Stomach smooth muscle (tissue), 2 donors: ENCODE results near the gene MNX1.

ENCODE experiments used
- H3K27ac ChIP-seq: one replicate; pipeline ENCODE4 v1.7.0; 2013; ENCODE audit warnings: mild to moderate bottlenecking, low read length, inconsistent platforms
- H3K27me3 ChIP-seq, 2 donors: one replicate each; pipeline ENCODE4 v1.7.0; 2013; ENCODE audit warnings: low read length in 2 of 2; ENCODE audit not compliant: insufficient read depth in 2 of 2, control insufficient read depth in 1 of 2
- H3K36me3 ChIP-seq, 2 donors: one replicate each; pipeline ENCODE4 v1.7.0; 2013; ENCODE audit warnings: low read length in 2 of 2; ENCODE audit not compliant: control insufficient read depth in 2 of 2, insufficient read depth in 2 of 2
- H3K4me1 ChIP-seq: one replicate; pipeline ENCODE4 v1.7.0; 2013; ENCODE audit warnings: low read length; ENCODE audit not compliant: control insufficient read depth, insufficient read depth
- H3K4me3 ChIP-seq, 2 donors: one replicate each; pipeline ENCODE4 v1.7.0; 2013; ENCODE audit warnings: low read length in 2 of 2
- H3K9ac ChIP-seq, 2 donors: one replicate each; pipeline ENCODE4 v1.7.0; 2013; ENCODE audit warnings: low read length in 2 of 2, mild to moderate bottlenecking in 1 of 2
- H3K9me3 ChIP-seq, 2 donors: one replicate each; pipeline ENCODE4 v1.7.0; 2013; ENCODE audit warnings: low read length in 2 of 2; ENCODE audit not compliant: control insufficient read depth in 2 of 2
- donor health status: healthy.
- donor health status: Pancreatic carcinoma.

Gene MNX1

DNA sequence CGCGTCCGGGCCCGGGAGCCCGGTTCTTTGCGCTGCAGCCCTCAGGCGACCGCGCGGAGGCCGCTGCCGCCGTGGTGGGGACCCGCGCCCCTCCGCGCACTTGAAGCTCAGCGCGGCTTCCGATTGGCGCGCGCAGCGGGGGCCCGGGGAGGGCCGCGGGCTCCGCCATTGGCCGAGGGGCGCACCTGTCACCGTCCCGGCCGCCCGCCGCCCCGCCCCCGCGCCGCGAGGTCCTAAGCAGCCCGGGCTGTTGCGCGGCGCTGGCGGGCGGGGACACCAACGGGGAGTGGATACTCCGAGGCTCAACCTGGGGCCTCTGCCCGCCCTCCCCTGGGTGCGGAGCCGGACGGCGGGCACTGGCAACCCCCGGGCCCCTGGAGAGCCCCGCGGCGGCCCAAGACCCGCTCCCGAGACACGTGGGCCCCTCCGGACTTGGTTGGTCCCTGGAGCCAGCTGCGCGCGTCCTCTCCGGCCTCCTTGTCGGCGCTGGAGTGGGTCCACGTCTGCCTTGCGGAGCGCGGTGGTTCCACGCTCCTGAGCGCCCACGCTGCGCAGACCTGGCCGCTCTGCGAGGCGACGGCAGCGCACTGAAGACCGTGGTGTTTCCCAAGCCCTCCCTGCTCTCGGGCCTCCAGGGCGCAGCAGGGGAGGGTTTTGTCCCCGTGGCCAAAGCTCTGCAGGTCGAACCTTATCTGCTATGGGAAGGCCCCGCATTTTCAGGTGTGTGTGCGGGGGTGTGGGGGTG lies at the start of gene MNX1:
Gene MNX1 (minus strand): TSS at position 76 of the 745 bp plus-strand sequence. CDS start 313 bp downstream, outside the sequence.
- Histone ChIP-seq H3K9ac (no peak within 1 kb of the TSS), H3K9me3 (no peaks in the 10 kb centered on the region), H3K4me1 (peaks cover 17% of the 10 kb centered on the region), H3K4me3 (peak within 1 kb of the TSS in 1 of 2 donors; percentile 67), H3K27me3 (peaks cover 77 to 81% of the 10 kb centered on the region in 2 donors), H3K27ac (no peak within 1 kb of the TSS), H3K36me3 (no peaks in the 10 kb centered on the region)

DNA sequence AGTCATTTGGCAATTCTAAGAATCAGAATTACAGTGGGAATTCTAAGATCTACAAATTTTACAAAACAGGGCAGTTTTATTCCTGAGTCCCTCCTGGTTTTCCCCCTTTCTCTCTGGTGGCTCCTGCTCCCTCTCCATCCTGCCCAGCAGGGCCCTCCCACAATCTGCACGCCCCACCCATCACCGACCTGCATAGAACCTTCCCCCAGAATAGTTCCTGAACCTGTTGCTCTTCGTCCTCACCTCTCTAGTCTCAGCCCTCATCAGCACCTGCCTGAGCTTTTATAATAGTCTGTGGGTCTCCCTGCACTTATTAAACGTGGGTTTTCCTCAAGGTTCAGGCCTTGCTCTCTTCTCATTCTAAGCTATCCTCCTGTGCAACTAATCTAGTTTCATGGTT lies 49.1 kb upstream of the MNX1 start:
- H3K27ac ChIP-seq: no peak overlapping the region
- H3K9me3 ChIP-seq: peaks cover 7 to 15% of the 10 kb centered on the region in 2 donors
- no peak overlapping the region for H3K4me3 ChIP-seq
- H3K4me1 ChIP-seq: no peaks in the 10 kb centered on the region
- no peak overlapping the region for H3K9ac ChIP-seq
- no peaks in the 10 kb centered on the region for H3K36me3 ChIP-seq
- H3K27me3 ChIP-seq: peaks cover 5 to 9% of the 10 kb centered on the region in 2 donors

DNA sequence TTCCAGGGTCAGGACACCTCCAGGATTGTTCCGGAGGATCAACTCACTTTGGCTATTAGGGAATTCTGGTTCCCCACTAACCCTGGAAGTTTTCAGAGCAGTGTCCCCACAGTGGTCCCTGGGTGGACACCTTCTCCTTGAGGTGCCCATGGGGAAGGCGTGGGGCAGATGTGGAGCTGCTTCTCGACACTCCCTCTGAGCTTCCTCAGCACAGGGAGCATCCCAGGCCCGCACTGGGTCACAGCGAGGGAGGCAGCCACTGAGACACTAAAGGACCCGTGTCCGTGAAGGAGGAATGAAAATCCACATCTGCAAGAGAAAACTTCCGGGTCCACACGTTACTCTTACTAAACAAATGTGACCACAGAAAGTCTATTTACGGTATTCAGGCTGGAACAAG lies 48.2 kb upstream of the MNX1 start:
- no peaks in the 10 kb centered on the region for H3K36me3 ChIP-seq
- no peak overlapping the region for H3K4me3 ChIP-seq
- no peak overlapping the region for H3K27ac ChIP-seq
- H3K9ac ChIP-seq: no peak overlapping the region
- H3K9me3 ChIP-seq: peaks cover 7 to 18% of the 10 kb centered on the region in 2 donors
- H3K4me1 ChIP-seq: no peaks in the 10 kb centered on the region
- peaks cover 5 to 9% of the 10 kb centered on the region in 2 donors for H3K27me3 ChIP-seq

DNA sequence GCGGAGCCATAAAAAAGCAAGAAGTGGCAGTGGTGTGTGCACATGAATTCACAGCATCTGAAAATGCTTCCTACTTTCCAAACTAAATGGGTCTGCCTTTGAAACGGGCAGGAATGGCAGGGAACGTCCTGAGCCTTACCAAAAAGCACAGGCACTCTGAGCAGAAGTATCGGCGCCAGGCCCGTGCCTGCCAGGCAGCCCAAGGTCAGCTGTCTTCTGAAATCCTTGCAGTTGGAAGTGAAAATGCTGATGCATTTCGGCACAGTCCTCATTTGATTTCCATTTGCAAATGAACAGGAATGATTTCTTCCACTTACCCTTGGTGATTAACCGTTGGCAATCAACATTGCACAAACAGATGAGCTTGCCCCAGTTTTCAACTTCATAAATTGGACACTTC lies 47.6 kb upstream of the MNX1 start:
- H3K27ac ChIP-seq: no peak overlapping the region
- peaks cover 5 to 9% of the 10 kb centered on the region in 2 donors for H3K27me3 ChIP-seq
- no peaks in the 10 kb centered on the region for H3K4me1 ChIP-seq
- H3K36me3 ChIP-seq: no peaks in the 10 kb centered on the region
- peaks cover 7 to 17% of the 10 kb centered on the region in 2 donors for H3K9me3 ChIP-seq
- no peak overlapping the region for H3K4me3 ChIP-seq
- no peak overlapping the region for H3K9ac ChIP-seq

DNA sequence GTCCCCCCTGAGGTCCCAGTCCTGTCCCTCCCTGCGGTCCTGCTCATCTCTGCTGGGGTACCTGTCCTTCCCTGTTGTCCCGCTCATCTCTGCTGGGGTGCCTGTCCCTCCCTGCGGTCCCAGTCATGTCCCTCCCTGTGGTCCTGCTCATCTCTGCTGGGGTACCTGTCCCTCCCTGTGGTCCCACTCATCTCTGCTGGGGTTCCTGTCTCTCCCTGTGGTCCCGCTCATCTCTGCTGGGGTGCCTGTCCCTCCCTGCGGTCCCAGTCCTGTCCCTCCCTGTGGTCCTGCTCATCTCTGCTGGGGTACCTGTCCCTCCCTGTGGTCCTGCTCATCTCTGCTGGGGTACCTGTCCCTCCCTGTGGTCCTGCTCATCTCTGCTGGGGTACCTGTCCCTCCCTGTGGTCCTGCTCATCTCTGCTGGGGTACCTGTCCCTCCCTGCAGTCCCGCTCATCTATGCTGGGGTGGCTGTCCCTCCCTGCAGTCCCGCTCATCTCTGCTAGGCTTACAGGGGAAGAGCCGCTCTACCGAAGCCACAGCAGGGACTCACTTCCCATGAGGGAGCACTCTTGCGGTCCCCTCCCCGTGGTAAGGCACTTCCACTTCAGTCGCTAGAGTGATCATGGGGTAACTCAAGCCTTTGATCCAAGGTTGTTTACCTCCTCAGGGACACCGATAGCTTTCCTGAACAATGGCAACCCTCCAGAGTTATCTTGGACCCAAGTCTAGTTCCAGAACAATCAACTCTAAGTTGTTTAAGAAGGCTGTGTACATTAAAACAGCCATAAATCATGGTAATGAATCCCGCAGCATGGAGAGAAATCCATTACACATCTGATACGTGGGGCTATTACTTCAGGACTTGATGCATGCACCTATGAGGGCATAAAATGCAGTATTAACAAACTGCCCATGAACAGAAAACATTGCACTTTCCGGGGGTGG lies 46.8 kb upstream of the MNX1 start:
- Histone ChIP-seq H3K9me3 (peaks cover 2 to 11% of the 10 kb centered on the region in 2 donors), H3K9ac (no peak overlapping the region), H3K36me3 (no peaks in the 10 kb centered on the region), H3K27me3 (peaks cover 5 to 9% of the 10 kb centered on the region in 2 donors), H3K4me3 (no peak overlapping the region), H3K4me1 (no peaks in the 10 kb centered on the region), H3K27ac (no peak overlapping the region)

DNA sequence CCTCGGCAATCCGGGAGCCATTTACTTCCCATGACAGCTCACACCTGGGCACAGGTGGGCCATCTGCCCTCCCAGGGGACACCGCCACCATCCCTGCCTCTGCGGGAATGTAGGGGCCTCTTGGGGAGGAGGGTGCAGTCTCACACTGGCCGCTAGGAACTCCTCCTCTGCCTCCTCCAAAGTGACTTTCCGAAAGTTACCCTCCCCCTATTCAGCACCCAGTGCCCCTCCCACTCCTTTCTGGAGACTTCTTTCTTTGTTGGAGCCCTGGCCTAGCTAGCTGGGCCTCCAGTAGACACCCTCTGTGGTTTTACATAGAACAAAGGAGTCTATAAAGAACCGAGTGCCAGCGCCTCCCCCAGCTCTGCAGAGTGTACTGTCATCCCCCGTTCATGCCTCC lies 45.8 kb upstream of the MNX1 start:
- no peak overlapping the region for H3K4me3 ChIP-seq
- peaks cover 5 to 9% of the 10 kb centered on the region in 2 donors for H3K27me3 ChIP-seq
- H3K9me3 ChIP-seq: peaks cover 0 to 3% of the 10 kb centered on the region in 2 donors
- H3K27ac ChIP-seq: no peak overlapping the region
- H3K9ac ChIP-seq: no peak overlapping the region
- no peaks in the 10 kb centered on the region for H3K4me1 ChIP-seq
- H3K36me3 ChIP-seq: no peaks in the 10 kb centered on the region

DNA sequence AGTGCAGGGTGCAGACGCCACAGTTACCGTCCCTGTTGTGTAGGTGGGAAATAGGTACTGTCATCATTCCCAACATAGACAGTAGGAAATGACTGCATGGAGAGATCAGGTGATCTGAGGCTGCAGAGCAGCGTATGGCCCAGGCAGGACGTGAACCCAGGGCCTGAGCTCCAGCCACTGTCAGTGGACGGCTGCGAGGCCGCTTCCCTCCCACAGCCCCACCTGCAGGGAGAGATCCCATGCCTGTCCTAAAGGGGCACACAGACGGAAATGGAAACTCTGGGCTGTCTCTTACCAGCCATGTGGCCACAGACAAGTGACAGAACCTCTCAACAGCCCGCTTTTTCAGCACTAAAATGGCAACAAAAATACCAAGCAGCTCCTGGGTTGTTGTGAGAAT lies 44.5 kb upstream of the MNX1 start:
- H3K36me3 ChIP-seq: no peaks in the 10 kb centered on the region
- peaks cover 0 to 3% of the 10 kb centered on the region in 2 donors for H3K9me3 ChIP-seq
- H3K27me3 ChIP-seq: peaks cover 4 to 11% of the 10 kb centered on the region in 2 donors
- H3K4me3 ChIP-seq: no peak overlapping the region
- no peak overlapping the region for H3K27ac ChIP-seq
- no peaks in the 10 kb centered on the region for H3K4me1 ChIP-seq
- H3K9ac ChIP-seq: no peak overlapping the region

DNA sequence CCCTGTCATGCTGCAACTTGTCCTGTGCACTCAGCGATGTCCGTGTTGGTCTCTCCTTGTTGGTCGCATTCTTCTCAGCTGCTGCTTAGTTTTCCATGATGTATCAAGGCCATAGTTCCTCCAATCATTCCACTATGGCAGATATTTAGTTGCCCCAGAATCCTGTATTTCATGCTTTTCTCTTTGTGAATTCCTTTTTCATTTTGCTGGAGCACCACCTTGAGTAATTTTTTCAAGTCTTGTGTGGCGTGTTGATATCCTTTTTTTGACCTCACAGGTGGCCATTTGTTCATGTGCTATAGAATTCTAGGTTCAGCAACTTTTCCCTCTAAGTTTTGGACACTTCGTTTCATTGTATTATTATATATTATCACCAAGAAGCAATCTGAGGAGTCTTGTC lies 42.7 kb upstream of the MNX1 start:
- Histone ChIP-seq H3K27me3 (peaks cover 2 to 5% of the 10 kb centered on the region in 2 donors), H3K4me3 (no peak overlapping the region), H3K9me3 (peaks cover 0 to 3% of the 10 kb centered on the region in 2 donors), H3K9ac (no peak overlapping the region), H3K4me1 (no peaks in the 10 kb centered on the region), H3K27ac (no peak overlapping the region), H3K36me3 (no peaks in the 10 kb centered on the region)

DNA sequence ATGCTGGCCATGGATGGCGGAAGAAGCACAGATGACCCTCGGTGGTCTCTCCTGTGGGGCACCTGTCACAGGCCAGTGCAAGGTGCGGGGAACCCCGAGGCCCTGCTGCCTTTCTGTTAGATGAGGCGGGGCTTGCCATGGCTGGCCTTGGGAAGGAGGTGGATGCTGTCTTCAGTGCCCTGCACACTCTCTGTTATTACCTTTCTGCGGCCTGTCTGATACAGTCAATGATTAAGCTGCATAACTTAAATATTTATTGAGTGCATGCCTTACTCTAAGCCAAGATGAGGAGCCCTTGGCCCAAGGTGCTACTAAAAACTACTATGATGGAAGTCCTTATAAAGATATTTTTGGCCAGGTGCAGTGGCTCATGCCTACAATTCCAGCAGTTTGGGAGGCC lies 36.7 kb upstream of the MNX1 start:
- Histone ChIP-seq H3K4me3 (no peak overlapping the region), H3K4me1 (no peaks in the 10 kb centered on the region), H3K27me3 (peaks cover 0 to 6% of the 10 kb centered on the region in 2 donors), H3K9me3 (no peaks in the 10 kb centered on the region), H3K9ac (no peak overlapping the region), H3K36me3 (no peaks in the 10 kb centered on the region), H3K27ac (no peak overlapping the region)

DNA sequence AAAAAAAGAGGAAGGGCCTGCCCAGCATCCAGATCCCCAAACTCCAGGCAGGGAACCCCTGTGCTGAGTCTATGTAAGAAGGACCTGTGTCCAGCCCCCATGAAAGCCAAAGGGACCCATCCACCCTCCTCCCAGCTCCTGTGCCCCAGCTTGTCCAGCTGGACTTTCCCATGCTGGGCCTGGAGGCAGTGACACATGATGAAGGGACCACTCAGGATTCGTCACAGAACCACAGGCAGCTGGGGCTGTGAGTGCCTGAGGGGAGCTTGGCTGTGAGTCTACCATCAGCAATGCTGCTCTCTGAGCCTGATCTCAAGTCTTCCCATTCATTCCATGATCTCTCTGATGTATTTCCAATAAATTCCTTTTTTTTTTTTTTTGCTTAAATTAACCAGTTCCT lies 36.2 kb upstream of the MNX1 start:
- Histone ChIP-seq H3K27ac (no peak overlapping the region), H3K9ac (no peak overlapping the region), H3K9me3 (no peaks in the 10 kb centered on the region), H3K4me1 (no peaks in the 10 kb centered on the region), H3K4me3 (no peak overlapping the region), H3K27me3 (peaks cover 3 to 8% of the 10 kb centered on the region in 2 donors), H3K36me3 (no peaks in the 10 kb centered on the region)
